Prostate gland (tissue), 2 donors: ENCODE measurements around the gene MLX. TPM values are rescaled to one million over a fixed set of nuclear protein-coding genes. Genes with fewer than 3 reads are reported as not detected.

Source experiments
- DNase-seq: peaks from one replicate; pipeline ENCODE4 v3.0.0-alpha.2; 2019; ENCODE audit warnings: low spot score
- H3K27ac ChIP-seq, 2 donors: fragments of 200-600 bp; sonication (generic); 2 replicates each; pipeline ENCODE4 v1.5.1; 2017 to 2019
- H3K27me3 ChIP-seq: fragments of 200-600 bp; sonication (generic); replicated peaks from 2 replicates; pipeline ENCODE4 v1.5.1; 2019; ENCODE audit not compliant: insufficient read depth
- H3K36me3 ChIP-seq, 2 donors: fragments of 200-600 bp; sonication (generic); 1 replicate in 1 of 2; 2 replicates in 1 of 2; pipeline versions ENCODE4 v1.5.1 to v1.8.1; 2017 to 2019
- H3K4me1 ChIP-seq: fragments of 200-600 bp; sonication (generic); replicated peaks from 2 replicates; pipeline ENCODE4 v1.5.1; 2019
- H3K4me3 ChIP-seq, 2 donors: fragments of 200-600 bp; sonication (generic); 2 replicates each; pipeline ENCODE4 v1.5.1; 2017 to 2019
- H3K9me3 ChIP-seq: fragments of 200-600 bp; sonication (generic); 2 replicates; pipeline ENCODE4 v1.5.1; 2017
- CTCF ChIP-seq, 4 experiments: fragments of 200-600 bp in 2 of 4; fragments of 450-650 bp in 2 of 4; sonication (generic) in 2 of 4; IDR thresholded peaks; 1 replicate in 3 of 4; 2 replicates in 1 of 4; pipeline ENCODE4 v1.5.1; 2016 to 2019; ENCODE audit warnings: antibody characterized with exemption in 4 of 4, mild to moderate bottlenecking in 2 of 4, moderate library complexity in 2 of 4
- POLR2A ChIP-seq: fragments of 450-650 bp; IDR thresholded peaks from one replicate; pipeline ENCODE4 v1.6.1; 2016; ENCODE audit warnings: antibody characterized with exemption, mild to moderate bottlenecking
- POLR2AphosphoS5 ChIP-seq: sonication (generic); formaldehyde crosslinking; IDR thresholded peaks from one replicate; pipeline ENCODE4 v1.6.1; 2017; ENCODE audit warnings: antibody characterized with exemption
- WGBS: methylation state at CpG from one replicate; pipeline ENCODE4 v1.1.5; 2018; 5-methylcytosine and 5-hydroxymethylcytosine counted together
- intact Hi-C: fragments of 100-400 bp; cut with DNase I; formaldehyde crosslinking; loops from one replicate; pipeline ENCODE4 v1.14.2; 2022
- total RNA-seq, 2 donors: library from RNA; depleted of rRNA; stranded (reverse); fragments of >200 nt; gene quantifications; one replicate each; pipeline ENCODE4 v1.1.0, GENCODE V29; 2016

The MLX gene
- total RNA-seq, 2 donors from 2014 or later = 28.1 to 52.3 TPM

GRCh38 chr17:42529061-42529460, 37.8 kb upstream of the MLX start:
- TF ChIP-seq CTCF (IDR thresholded peaks at IDR 0.05) = no peak
- H3K27ac ChIP-seq = no peak overlapping the region
- H3K4me1 ChIP-seq = peaks cover 4% of the 10 kb centered on the region
- DNase-seq = no peak
- H3K36me3 ChIP-seq = no peaks in the 10 kb centered on the region
- H3K9me3 ChIP-seq = no peaks in the 10 kb centered on the region
- intact Hi-C loops = no loop called here
- WGBS = 81% methylated on average over 3 of the region's 3 CpGs
- H3K4me3 ChIP-seq = no peak overlapping the region
- no peaks in the 10 kb centered on the region for H3K27me3 ChIP-seq

GRCh38 chr17:42530952-42531454, 35.9 kb upstream of the MLX start:
- 89% methylated on average over 2 of the region's 2 CpGs for WGBS
- H3K27ac ChIP-seq = peak overlapping the region; percentile 44 to 85
- no peak for DNase-seq
- H3K27me3 ChIP-seq = no peaks in the 10 kb centered on the region
- H3K9me3 ChIP-seq = no peaks in the 10 kb centered on the region
- peaks cover 4% of the 10 kb centered on the region for H3K4me1 ChIP-seq
- intact Hi-C loops = no loop called here
- peak; percentile 11 for TF ChIP-seq POLR2AphosphoS5
- TF ChIP-seq CTCF (IDR thresholded peaks at IDR 0.05) = no peak
- no peak overlapping the region for H3K4me3 ChIP-seq
- no peaks in the 10 kb centered on the region for H3K36me3 ChIP-seq

- intact Hi-C loops = no loop called here
- no peaks in the 10 kb centered on the region for H3K27me3 ChIP-seq
- TF ChIP-seq POLR2A = peak; percentile 25
- TF ChIP-seq CTCF (IDR thresholded peaks at IDR 0.05) = peak; percentile 21 to 75 (median 52)
- no peak for TF ChIP-seq POLR2AphosphoS5
- 13% methylated on average over 60 of the region's 60 CpGs for WGBS
- H3K4me1 ChIP-seq = peaks cover 4% of the 10 kb centered on the region
- no peaks in the 10 kb centered on the region for H3K9me3 ChIP-seq
- no peaks in the 10 kb centered on the region for H3K36me3 ChIP-seq
- H3K27ac ChIP-seq = peak overlapping the region; percentile 82 to 85
- H3K4me3 ChIP-seq = peak overlapping the region; percentile 41 to 43
- no peak for DNase-seq
Observed at GRCh38 chr17:42531455-42532354, 35.2 kb upstream of the MLX start.

GRCh38 chr17:42535155-42536047, 31.5 kb upstream of the MLX start:
- 48% methylated on average over 26 of the region's 26 CpGs for WGBS
- H3K36me3 ChIP-seq = no peaks in the 10 kb centered on the region
- peaks cover 9% of the 10 kb centered on the region for H3K4me1 ChIP-seq

More at GRCh38 chr17:42535155-42536047, 31.5 kb upstream of the MLX start:
- DNase-seq = no peak
- Histone ChIP-seq H3K27ac (peak overlapping the region; percentile 87 to 94), H3K4me3 (peak overlapping the region; percentile 63 to 83), H3K9me3 (no peaks in the 10 kb centered on the region), H3K27me3 (no peaks in the 10 kb centered on the region)
- TF ChIP-seq POLR2AphosphoS5 (no peak), CTCF (IDR thresholded peaks at IDR 0.05) (no peak), POLR2A (no peak)
- intact Hi-C loops = no loop called here
